ENCODE data around the gene BRK1.
"Not testable (repeated sequence)": the region's sequence is repeated elsewhere in the genome, so short reads cannot be mapped to it uniquely, and the experiment has no call there.

BRK1 gene

DNA sequence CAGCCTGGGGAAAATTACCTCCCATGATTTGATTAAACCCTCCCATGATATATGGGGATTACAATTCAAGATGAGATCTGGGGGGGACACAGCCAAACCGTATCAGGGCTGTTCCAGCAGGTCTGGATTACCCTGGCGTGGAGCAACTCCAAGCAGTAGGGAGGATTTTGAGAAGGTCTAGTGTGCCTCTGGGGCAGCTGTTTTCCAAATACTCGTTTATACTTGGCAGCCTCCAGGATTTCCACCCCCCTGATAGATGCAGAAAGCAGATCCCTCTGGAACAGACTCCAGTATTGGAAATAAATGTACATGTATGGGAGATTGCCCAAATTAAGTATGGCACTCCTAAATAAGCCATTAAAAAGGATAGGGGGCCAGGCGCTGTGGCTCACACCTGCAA lies 41.6 kb downstream of the BRK1 start:
- DNase-seq, result no peak
- no peaks in the 10 kb centered on the region for H3K27me3 Mint-ChIP-seq
- no peak overlapping the region for H3K27ac Mint-ChIP-seq
- no peak for ATAC-seq
- H3K9me3 Mint-ChIP-seq, result no peaks in the 10 kb centered on the region
- peaks cover 7% of the 10 kb centered on the region for H3K4me1 Mint-ChIP-seq
- H3K4me3 Mint-ChIP-seq, result no peak overlapping the region
- peaks cover 20% of the 10 kb centered on the region for H3K36me3 Mint-ChIP-seq (ENCODE audit: low read depth)

DNA sequence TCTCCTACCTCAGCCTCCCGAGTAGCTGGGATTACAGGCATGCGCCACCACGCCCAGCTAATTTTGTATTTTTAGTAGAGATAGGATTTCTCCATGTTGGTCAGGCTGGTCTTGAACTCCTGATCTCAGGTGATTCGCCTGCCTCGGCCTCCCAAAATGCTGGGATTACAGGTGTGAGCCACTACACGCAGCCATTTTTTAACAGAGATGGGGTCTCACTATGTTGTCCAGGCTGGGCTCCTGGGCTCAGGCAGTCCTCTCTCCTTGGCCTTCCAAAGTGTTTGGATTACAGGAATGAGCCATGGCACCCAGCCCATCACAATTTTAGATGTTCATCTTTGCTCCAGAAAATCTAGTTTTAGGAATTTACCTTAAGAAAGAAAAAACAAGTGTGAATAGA lies 43.1 kb downstream of the BRK1 start:
- ATAC-seq, H3K9me3 Mint-ChIP-seq, H3K4me1 Mint-ChIP-seq, DNase-seq, H3K27ac Mint-ChIP-seq, H3K4me3 Mint-ChIP-seq, H3K27me3 Mint-ChIP-seq: not testable (repeated sequence)
- H3K36me3 Mint-ChIP-seq (ENCODE audit: low read depth), result peaks cover 13% of the 10 kb centered on the region

DNA sequence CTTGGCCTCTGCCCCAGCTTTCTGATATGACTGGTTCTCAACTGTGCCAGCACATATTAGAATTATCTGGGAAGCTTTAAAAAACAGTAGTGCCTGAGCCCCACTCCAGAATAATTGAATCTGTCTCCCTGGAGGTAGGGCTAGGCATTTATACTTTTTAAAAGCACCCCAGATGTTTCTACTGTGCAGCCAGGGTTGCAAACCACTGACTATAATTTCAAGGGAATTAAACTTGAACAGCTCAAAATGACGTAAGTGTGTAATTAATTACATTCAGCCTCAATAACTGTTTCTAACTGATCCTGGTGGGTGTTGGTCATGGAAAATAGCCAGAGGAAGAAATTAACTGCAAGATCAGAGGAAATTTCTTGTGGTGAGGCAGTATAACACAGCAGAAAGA lies 44.9 kb downstream of the BRK1 start:
- Mint-ChIP-seq H3K4me3 (no peak overlapping the region), H3K9me3 (no peaks in the 10 kb centered on the region), H3K27ac (no peak overlapping the region), H3K4me1 (peaks cover 8% of the 10 kb centered on the region), H3K27me3 (no peaks in the 10 kb centered on the region), H3K36me3 (ENCODE audit: low read depth) (peaks cover 5% of the 10 kb centered on the region)
- ATAC-seq (no peak), DNase-seq (no peak)

DNA sequence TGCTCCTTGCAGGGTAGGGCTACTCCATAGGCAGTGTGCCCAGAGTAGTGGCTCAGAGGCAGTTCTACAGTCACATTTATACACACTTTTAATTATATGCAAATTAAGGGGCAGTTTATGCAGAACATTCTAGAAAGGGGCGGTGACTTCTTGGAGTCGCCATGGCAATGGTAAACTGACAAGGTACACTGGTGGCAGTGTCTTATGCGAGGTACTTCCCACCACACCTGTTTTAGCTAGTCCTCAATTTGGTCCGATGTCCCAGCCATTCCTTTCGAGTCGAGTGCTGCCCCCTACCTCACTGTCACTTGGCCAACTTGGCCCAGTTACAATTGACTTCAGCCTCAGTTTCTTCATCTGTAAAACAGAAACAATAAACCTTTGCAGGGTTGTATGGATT lies 45.5 kb downstream of the BRK1 start:
- Mint-ChIP-seq H3K36me3 (ENCODE audit: low read depth) (no peaks in the 10 kb centered on the region), H3K27ac (no peak overlapping the region), H3K27me3 (no peaks in the 10 kb centered on the region), H3K9me3 (no peaks in the 10 kb centered on the region), H3K4me1 (peaks cover 7% of the 10 kb centered on the region), H3K4me3 (no peak overlapping the region)
- DNase-seq (no peak), ATAC-seq (no peak)

DNA sequence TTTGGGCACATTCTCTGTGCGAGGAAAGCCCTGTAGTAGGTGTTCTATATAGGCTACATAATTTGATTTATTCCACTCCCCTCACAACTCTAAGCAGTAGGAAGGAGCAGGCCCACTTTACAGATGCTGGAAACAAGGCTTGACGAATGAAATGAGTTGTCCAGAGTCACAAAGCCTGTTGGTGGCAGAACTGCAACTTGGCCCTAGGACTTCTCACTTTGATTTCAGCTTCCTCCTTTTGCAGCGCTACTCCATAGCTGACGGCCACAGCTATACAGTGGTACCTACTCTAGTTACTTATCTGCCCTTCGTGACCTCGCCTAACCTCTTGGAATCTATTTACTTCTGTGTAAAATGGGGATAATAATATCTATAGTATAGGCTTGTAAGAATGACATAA lies 46.7 kb downstream of the BRK1 start:
- Mint-ChIP-seq H3K4me1 (peaks cover 20% of the 10 kb centered on the region), H3K9me3 (no peaks in the 10 kb centered on the region), H3K27ac (no peak overlapping the region), H3K27me3 (no peaks in the 10 kb centered on the region), H3K4me3 (no peak overlapping the region), H3K36me3 (ENCODE audit: low read depth) (no peaks in the 10 kb centered on the region)
- ATAC-seq (no peak), DNase-seq (no peak)

DNA sequence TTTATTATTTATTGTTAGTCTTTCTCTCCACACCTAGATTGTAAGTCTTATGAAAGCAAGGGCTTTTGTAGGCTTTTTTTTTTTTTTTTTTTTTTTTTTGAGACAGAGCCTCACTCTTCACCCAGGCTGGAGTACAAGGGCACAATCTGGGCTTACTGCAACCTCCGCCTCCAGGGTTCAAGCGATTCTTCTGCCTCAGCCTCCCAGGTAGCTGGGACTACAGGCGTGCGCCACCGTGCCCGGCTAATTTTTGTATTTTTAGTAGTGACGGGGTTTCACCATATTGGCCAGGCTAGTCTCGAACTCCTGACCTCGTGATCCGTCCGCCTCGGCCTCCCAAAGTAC lies 48.7 kb downstream of the BRK1 start:
- not testable (repeated sequence) for H3K27ac Mint-ChIP-seq; H3K9me3 Mint-ChIP-seq; H3K27me3 Mint-ChIP-seq; DNase-seq; ATAC-seq; H3K36me3 Mint-ChIP-seq (ENCODE audit: low read depth)
- peak overlapping the region; percentile 71 for H3K4me3 Mint-ChIP-seq
- peaks cover 23% of the 10 kb centered on the region for H3K4me1 Mint-ChIP-seq

DNA sequence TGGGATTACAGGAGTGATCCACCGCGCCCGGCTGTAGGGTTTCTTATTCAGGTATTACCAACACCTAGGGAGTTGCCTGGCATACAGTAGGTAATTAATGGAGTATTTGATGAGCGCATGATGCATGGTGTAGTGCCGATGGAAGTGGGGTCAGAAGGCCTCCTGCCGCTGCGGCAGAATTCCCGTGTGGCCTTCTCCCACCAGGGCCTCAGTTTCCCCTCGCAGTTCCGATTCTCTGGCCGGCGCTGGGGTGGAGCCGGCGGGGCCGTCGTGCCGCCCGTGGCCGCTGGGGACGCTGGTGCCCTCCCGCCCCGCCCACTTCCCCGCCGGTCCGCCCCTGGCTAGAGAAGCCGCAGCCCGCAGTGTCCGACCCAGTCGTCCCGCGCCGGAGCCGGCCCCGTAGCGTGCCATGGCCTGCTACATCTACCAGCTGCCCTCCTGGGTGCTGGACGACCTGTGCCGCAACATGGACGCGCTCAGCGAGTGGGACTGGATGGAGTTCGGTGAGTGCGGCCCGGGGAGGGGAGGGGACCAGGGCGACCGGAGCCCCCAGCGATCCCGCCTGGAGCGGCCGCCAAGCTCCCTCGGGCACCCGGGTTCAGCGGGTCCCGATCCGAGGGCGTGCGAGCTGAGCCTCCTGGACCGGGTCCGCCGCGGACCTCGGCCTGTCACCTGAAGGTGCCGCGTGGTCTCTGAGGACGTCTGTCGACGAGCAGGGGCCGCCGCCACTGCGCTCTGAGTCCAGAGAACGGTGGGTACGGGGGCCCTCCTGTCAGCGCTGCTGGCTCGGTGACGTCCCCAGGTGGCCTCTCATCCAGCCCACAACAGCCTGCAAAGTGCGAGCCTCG lies 49.3 kb downstream of the BRK1 start, which contains the start of gene IRAK2:
Gene IRAK2 (plus strand): TSS at position 374 of the 848 bp plus-strand sequence. CDS start 36 bp downstream, at position 410.
- Mint-ChIP-seq H3K27ac (peak within 1 kb of the TSS; percentile 46), H3K4me3 (peak within 1 kb of the TSS; percentile 71), H3K4me1 (peaks cover 25% of the 10 kb centered on the region), H3K27me3 (no peaks in the 10 kb centered on the region), H3K36me3 (ENCODE audit: low read depth) (peaks cover 8% of the 10 kb centered on the region), H3K9me3 (peaks cover 6% of the 10 kb centered on the region)
- peak; percentile 75 for ATAC-seq
- peak; percentile 73 for DNase-seq

DNA sequence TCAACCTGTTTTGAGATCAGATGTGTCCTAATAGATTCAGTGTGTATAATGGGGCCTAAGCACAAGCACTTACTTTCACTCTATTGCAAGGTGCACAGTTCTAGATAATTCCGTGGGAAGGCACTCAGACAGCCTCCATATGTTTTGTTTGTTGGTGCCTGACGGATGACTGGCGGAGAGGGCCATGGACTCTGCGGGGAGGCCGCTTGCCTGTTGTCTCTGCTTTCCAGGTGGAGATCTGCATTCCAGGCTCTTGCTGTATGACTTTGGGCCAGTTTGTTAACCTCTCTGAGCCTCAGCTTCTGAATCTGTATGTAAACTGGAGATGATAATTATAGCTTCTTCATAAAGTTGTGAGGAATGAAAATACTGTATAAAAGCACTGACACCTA lies 50.7 kb downstream of the BRK1 start:
- H3K9me3 Mint-ChIP-seq, result peaks cover 6% of the 10 kb centered on the region
- H3K27ac Mint-ChIP-seq, result no peak overlapping the region
- H3K36me3 Mint-ChIP-seq (ENCODE audit: low read depth), result peaks cover 8% of the 10 kb centered on the region
- peaks cover 28% of the 10 kb centered on the region for H3K4me1 Mint-ChIP-seq
- peak overlapping the region; percentile 13 for H3K4me3 Mint-ChIP-seq
- H3K27me3 Mint-ChIP-seq, result no peaks in the 10 kb centered on the region
- no peak for DNase-seq
- no peak for ATAC-seq

DNA sequence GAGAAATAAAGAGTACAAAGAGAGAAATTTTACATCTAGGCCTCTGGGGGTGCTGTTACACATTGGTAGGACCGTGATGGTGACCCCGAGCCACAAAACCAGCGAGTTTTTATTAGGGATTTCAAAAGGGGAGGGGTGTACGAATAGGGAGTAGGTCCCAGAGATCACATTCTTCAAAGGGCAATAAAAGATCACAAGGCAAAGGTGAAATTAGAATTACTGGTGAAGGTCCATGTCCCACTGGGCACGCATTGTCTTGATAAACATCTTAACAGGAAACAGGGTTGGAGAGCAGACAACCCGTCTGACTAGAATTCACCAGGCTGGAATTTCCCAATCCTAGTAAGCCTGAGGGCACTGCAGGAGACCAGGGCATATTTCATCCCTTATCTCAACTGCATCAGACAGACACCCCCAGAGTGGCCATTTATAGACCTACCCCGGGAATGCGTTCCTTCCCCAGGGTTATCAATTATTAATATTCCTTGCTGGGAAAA lies 53.6 kb downstream of the BRK1 start:
- Mint-ChIP-seq H3K9me3 (peaks cover 6% of the 10 kb centered on the region), H3K27me3 (no peaks in the 10 kb centered on the region), H3K4me3 (no peak overlapping the region), H3K27ac (no peak overlapping the region), H3K4me1 (peaks cover 39% of the 10 kb centered on the region), H3K36me3 (ENCODE audit: low read depth) (peaks cover 8% of the 10 kb centered on the region)
- DNase-seq (no peak), ATAC-seq (no peak)

DNA sequence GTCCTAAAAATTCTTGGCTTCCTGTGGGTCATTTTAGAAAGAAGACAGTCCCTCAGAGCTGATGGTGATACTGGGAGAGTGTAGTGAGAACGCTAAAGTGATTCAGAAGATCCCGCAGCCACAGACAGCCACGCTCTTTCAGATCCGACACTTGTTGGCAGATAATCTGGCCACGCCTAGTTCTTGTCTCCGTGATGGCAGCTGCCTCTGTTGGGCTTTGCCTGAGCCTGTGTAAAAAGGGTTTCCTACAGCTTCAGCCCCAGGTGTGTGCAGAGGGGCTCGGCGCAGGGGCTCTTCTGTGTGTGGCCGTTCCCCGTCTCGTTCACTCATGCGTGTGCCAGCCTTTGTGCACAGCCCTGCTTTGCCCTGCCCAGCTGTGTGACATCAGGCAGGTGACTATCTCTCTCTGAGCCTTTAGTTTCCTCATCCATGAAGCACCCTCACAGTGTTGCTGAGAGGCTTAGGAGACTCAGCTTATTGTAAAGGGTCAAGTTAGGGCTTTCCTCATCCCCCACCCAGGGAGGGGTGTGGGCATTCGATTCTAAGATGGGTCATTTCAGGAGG lies 55.5 kb downstream of the BRK1 start:
- Mint-ChIP-seq H3K4me3 (no peak overlapping the region), H3K27ac (no peak overlapping the region), H3K4me1 (peaks cover 37% of the 10 kb centered on the region)

DNA sequence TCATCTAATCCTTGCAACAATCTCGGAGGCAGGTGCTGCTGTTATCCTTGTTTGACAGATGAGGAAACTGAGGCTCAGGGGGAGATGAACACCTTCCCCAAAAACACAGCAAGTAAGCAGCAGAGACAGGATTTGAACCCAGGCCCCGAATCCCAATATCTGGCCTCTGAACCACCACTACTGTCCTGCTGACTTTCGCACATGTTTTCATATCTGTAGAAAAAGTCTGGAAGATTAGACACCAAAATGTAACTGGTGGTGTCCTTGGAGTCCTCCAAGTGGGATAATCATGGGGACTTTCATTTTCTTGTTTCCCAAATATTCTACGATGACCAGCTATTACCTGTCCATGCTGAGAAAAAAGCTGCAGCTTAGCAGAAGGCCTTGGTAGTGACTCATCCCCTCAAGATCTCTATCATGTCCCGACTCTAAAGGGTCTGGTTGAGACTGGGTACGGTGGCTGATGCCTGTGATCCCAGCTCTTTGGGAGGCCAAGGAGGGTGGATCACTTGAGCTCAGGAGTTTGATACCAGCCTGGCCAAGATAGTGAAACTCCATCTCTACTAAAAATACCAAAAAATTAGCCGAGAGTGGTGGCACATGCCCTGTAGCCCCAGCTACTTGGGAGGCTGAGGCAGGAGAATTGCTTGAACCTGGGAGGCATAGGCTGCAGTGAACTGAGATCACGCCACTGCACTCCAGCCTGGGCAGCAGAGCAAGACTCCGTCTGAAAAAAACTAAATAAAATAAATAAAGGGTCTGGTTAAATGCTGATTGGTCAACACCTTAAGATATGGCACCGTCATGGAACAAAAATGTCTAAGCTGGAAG lies 57.8 kb downstream of the BRK1 start:
- Mint-ChIP-seq H3K4me3 (no peak overlapping the region), H3K27ac (peak overlapping the region; percentile 84), H3K4me1 (peaks cover 24% of the 10 kb centered on the region), H3K9me3 (peaks cover 5% of the 10 kb centered on the region), H3K36me3 (ENCODE audit: low read depth) (peaks cover 9% of the 10 kb centered on the region), H3K27me3 (no peaks in the 10 kb centered on the region)
- DNase-seq (no peak), ATAC-seq (peak; percentile 73)

More for the DNA sequence above, 55.5 kb downstream of the BRK1 start:
- H3K9me3 Mint-ChIP-seq, result peaks cover 6% of the 10 kb centered on the region
- H3K27me3 Mint-ChIP-seq, result no peaks in the 10 kb centered on the region
- peaks cover 10% of the 10 kb centered on the region for H3K36me3 Mint-ChIP-seq (ENCODE audit: low read depth)
- ATAC-seq (no peak), DNase-seq (no peak)

DNA sequence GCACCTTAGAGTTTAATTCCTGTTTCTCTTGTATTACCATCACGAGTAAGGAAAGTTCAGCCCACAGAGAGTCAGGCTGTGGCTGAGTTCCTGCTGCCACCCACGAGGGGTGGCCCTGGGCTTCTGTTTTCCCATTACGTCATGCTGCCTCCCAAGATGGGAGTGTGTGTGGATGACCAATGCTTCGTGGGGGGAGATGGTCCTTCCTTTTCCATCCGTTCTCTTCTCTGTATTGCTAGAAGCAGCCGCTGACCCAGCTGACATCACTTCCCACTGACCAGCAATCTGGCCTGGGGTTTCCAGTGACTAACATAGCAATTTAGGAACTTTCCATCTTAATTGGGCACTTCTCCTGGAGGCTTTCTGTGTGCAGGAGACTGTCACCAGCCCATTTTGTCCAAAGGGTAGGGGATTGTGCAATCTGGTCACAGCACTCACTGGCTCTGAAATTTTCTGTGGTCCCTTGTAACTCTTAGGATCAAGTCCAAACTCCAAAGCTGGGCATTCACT lies 58.5 kb downstream of the BRK1 start:
- Mint-ChIP-seq H3K27me3 (no peaks in the 10 kb centered on the region), H3K4me3 (no peak overlapping the region), H3K9me3 (no peaks in the 10 kb centered on the region), H3K27ac (peak overlapping the region; percentile 84), H3K4me1 (peaks cover 24% of the 10 kb centered on the region), H3K36me3 (ENCODE audit: low read depth) (peaks cover 4% of the 10 kb centered on the region)
- DNase-seq (no peak), ATAC-seq (peak; percentile 73)

DNA sequence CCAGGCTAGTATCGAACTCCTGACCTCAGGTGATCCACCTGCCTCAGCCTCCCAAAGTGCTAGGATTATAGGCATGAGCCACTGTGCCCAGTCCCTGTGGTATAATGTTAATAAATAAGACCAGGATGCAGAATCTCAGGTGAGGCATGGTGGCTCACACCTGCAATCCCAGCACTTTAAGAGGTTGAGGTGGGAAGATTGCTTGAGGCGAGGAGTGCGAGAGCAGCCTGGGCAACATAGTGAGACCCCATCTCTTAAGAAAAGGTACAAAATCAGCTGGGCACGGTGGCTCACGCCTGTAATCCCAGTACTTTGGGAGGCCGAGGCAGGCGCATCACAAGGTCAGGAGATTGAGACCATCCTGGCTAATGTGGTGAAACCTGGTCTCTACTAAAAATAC lies 59.9 kb downstream of the BRK1 start:
- not testable (repeated sequence) for H3K36me3 Mint-ChIP-seq (ENCODE audit: low read depth); DNase-seq; ATAC-seq; H3K27me3 Mint-ChIP-seq; H3K4me3 Mint-ChIP-seq; H3K9me3 Mint-ChIP-seq; H3K27ac Mint-ChIP-seq
- H3K4me1 Mint-ChIP-seq, result peaks cover 22% of the 10 kb centered on the region

DNA sequence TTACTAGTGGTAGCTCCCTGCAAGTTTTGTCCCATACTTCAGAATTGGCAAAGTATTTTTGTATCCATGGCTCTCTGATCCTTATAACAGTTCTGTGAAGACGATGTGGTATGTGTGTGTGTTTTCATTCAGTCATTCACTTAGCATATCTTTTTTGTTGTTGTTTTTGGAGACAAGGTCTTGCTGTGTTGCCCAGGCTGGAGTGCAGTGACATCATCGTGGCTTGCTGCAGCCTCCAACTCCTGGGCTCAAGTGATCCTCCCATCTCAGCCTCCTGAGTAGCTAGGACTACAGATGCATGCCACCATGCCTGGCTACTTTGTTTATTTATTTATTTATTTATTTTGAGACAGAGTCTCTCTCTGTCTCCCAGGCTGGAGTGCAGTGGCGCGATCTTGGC lies 60.7 kb downstream of the BRK1 start:
- H3K27me3 Mint-ChIP-seq; H3K4me3 Mint-ChIP-seq; H3K9me3 Mint-ChIP-seq; DNase-seq; ATAC-seq; H3K36me3 Mint-ChIP-seq (ENCODE audit: low read depth); H3K27ac Mint-ChIP-seq: not testable (repeated sequence)
- peaks cover 21% of the 10 kb centered on the region for H3K4me1 Mint-ChIP-seq
